Kidney epithelial cell (primary cell): ENCODE results near the gene GRB10. TPM values are rescaled to one million over a fixed set of nuclear protein-coding genes. Genes with fewer than 3 reads are reported as not detected.

Source experiments
- DNase-seq: peaks from one replicate; pipeline ENCODE4 v3.0.0-alpha.2; 2010; ENCODE audit warnings: low read depth
- H3K27me3 ChIP-seq: 2 replicates; pipeline ENCODE4 v1.6.0; 2011; ENCODE audit warnings: low read length; ENCODE audit not compliant: control insufficient read depth, insufficient read depth
- H3K36me3 ChIP-seq: 2 replicates; pipeline ENCODE4 v1.5.1; 2011; ENCODE audit warnings: low read length; ENCODE audit not compliant: control insufficient read depth, insufficient read depth
- H3K4me3 ChIP-seq: 2 replicates; pipeline ENCODE4 v1.5.1; 2011; ENCODE audit warnings: low read depth, mild to moderate bottlenecking, control low read depth, low read length
- CTCF ChIP-seq: IDR thresholded peaks from 2 replicates; pipeline ENCODE4 v1.5.1; 2011; ENCODE audit warnings: mild to moderate bottlenecking, moderate library complexity, low read length, control low read depth, inconsistent platforms; ENCODE audit not compliant: insufficient read depth, poor library complexity, severe bottlenecking
- total RNA-seq: library from RNA; depleted of rRNA; stranded (reverse); fragments of >200 nt; gene quantifications from 2 replicates; pipeline ENCODE4 v1.2.3, GENCODE V29; 2015

The GRB10 gene
- total RNA-seq, 1 donor from 2014 or later: 86.3 TPM

- H3K27me3 ChIP-seq: no peaks in the 10 kb centered on the region
- no peak for DNase-seq
- no peak for TF ChIP-seq CTCF
- H3K36me3 ChIP-seq: no peaks in the 10 kb centered on the region
- no peak overlapping the region for H3K4me3 ChIP-seq
Measured at GRCh38 chr7:50751146-50751545, 31.6 kb downstream of the GRB10 start.

- H3K27me3 ChIP-seq: no peaks in the 10 kb centered on the region
- H3K4me3 ChIP-seq: no peak overlapping the region
- no peak for TF ChIP-seq CTCF
- H3K36me3 ChIP-seq: no peaks in the 10 kb centered on the region
- no peak for DNase-seq
Measured at GRCh38 chr7:50749896-50750295, 32.8 kb downstream of the GRB10 start.

GRCh38 chr7:50748472-50748871 lies 34.2 kb downstream of the GRB10 start:
- no peak for DNase-seq
- H3K4me3 ChIP-seq: no peak overlapping the region
- TF ChIP-seq CTCF: no peak
- H3K27me3 ChIP-seq: no peaks in the 10 kb centered on the region
- H3K36me3 ChIP-seq: peaks cover 1% of the 10 kb centered on the region

- Histone ChIP-seq H3K27me3 (no peaks in the 10 kb centered on the region), H3K4me3 (no peak overlapping the region), H3K36me3 (peaks cover 1% of the 10 kb centered on the region)
- no peak for DNase-seq
- TF ChIP-seq CTCF: no peak
Measured at GRCh38 chr7:50745835-50746234, 36.9 kb downstream of the GRB10 start.

GRCh38 chr7:50745336-50745735 lies 37.4 kb downstream of the GRB10 start:
- DNase-seq: no peak
- Histone ChIP-seq H3K4me3 (no peak overlapping the region), H3K27me3 (no peaks in the 10 kb centered on the region), H3K36me3 (peaks cover 1% of the 10 kb centered on the region)
- no peak for TF ChIP-seq CTCF

- TF ChIP-seq CTCF: no peak
- Histone ChIP-seq H3K27me3 (no peaks in the 10 kb centered on the region), H3K36me3 (peaks cover 1% of the 10 kb centered on the region), H3K4me3 (no peak overlapping the region)
- no peak for DNase-seq
Measured at GRCh38 chr7:50743893-50744292, 38.8 kb downstream of the GRB10 start.
